WTC11 (cell line): ENCODE measurements around the gene TDRD1.

Experiments used
- CTCF ChIP-seq: fragments of 200-600 bp; IDR thresholded peaks from 2 replicates; pipeline ENCODE4 v1.8.0; 2022; ENCODE audit warnings: antibody characterized with exemption
- ELF4 ChIP-seq: sonication (generic); formaldehyde crosslinking; IDR thresholded peaks from 2 replicates; pipeline ENCODE4 v1.8.1; 2022; ENCODE audit warnings: low read depth, mild to moderate bottlenecking, moderate library complexity, missing genetic modification reagents
- FOXJ3 ChIP-seq: sonication (generic); formaldehyde crosslinking; IDR thresholded peaks from 2 replicates; pipeline ENCODE4 v1.9.0; 2021; ENCODE audit warnings: missing genetic modification reagents, mild to moderate bottlenecking, borderline replicate concordance
- IRF1 ChIP-seq: sonication (generic); formaldehyde crosslinking; IDR thresholded peaks from 2 replicates; pipeline ENCODE4 v1.8.0; 2023; ENCODE audit warnings: missing genetic modification reagents
- JUN ChIP-seq: sonication (generic); formaldehyde crosslinking; IDR thresholded peaks from 2 replicates; pipeline ENCODE4 v1.8.0; 2023; ENCODE audit warnings: mild to moderate bottlenecking, missing genetic modification reagents
- NFYB ChIP-seq: sonication (generic); formaldehyde crosslinking; conservative IDR thresholded peaks from 2 replicates; pipeline ENCODE4 v1.8.0; 2022; ENCODE audit warnings: low read depth, missing genetic modification reagents
- SMAD3 ChIP-seq: sonication (generic); formaldehyde crosslinking; IDR thresholded peaks from 2 replicates; pipeline ENCODE4 v1.8.0; 2022; ENCODE audit warnings: missing genetic modification reagents, mild to moderate bottlenecking, borderline replicate concordance
- SMAD4 ChIP-seq: sonication (generic); formaldehyde crosslinking; IDR thresholded peaks from 2 replicates; pipeline ENCODE4 v1.8.0; 2022; ENCODE audit warnings: mild to moderate bottlenecking, missing genetic modification reagents
- SP1 ChIP-seq: sonication (generic); formaldehyde crosslinking; conservative IDR thresholded peaks from 2 replicates; pipeline ENCODE4 v1.8.1; 2022; ENCODE audit warnings: missing genetic modification reagents
- ZNF263 ChIP-seq: sonication (generic); formaldehyde crosslinking; IDR thresholded peaks from 2 replicates; pipeline ENCODE4 v1.8.1; 2022; ENCODE audit warnings: low read depth, mild to moderate bottlenecking, moderate library complexity, missing genetic modification reagents
- ZNF317 ChIP-seq: sonication (generic); formaldehyde crosslinking; IDR thresholded peaks from 2 replicates; pipeline ENCODE4 v1.8.1; 2023; ENCODE audit warnings: low read depth, mild to moderate bottlenecking, moderate library complexity, missing genetic modification reagents, borderline replicate concordance
- TF ChIP-seq, protein P1 (sequence below): sonication (generic); formaldehyde crosslinking; IDR thresholded peaks from 2 replicates; pipeline ENCODE4 v1.8.0; 2022; ENCODE audit warnings: mild to moderate bottlenecking, missing genetic modification reagents

DNA sequence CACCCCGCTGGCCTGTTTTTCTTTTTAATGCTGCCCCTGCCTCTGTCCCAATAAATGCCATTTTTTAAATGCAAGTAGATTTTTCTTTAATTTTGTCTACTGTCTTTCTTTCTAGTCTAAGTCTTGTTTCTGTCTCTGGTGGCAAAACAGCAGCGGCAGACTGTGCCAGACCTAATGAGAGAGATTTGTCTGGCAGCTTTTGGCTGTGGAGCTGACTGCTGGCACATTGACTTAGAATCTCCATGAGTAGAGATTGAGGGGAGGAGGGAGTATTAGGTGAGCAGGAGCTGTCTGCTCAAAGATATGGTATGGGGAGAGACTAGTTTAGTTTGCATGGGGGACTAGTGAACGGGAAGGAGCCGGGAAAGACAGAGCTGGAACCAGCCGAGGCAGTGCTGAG is 72.9 kb downstream of the TDRD1 start:
- TF ChIP-seq CTCF, result no peak
- TF ChIP-seq ZNF263 (CRISPR knock-in tag), result no peak
- TF ChIP-seq SP1, result no peak
- TF ChIP-seq ELF4 (CRISPR knock-in tag), result no peak
- TF ChIP-seq FOXJ3 (CRISPR knock-in tag), result no peak
- TF ChIP-seq SMAD3 (CRISPR knock-in tag), result no peak
- no peak for TF ChIP-seq JUN (CRISPR knock-in tag)
- TF ChIP-seq IRF1 (CRISPR knock-in tag), result no peak
- TF ChIP-seq NFYB, result no peak
- TF ChIP-seq SMAD4 (CRISPR knock-in tag), result no peak
- no peak for TF ChIP-seq ZNF317 (CRISPR knock-in tag)
- TF ChIP-seq, protein P1, sequence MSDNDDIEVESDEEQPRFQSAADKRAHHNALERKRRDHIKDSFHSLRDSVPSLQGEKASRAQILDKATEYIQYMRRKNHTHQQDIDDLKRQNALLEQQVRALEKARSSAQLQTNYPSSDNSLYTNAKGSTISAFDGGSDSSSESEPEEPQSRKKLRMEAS (CRISPR knock-in tag), result no peak
